HepG2 (cell line): ENCODE measurements around the gene LSM10. TPM values are rescaled to one million over a fixed set of nuclear protein-coding genes. Genes with fewer than 3 reads are reported as not detected.
A peak's percentile ranks its signal among the peaks of the same experiment; 100 is the strongest.

Experiments
- ATM ChIP-seq: fragments of 450-650 bp; IDR thresholded peaks from 2 replicates; pipeline ENCODE4 v1.7.1; 2017; ENCODE audit warnings: mild to moderate bottlenecking, borderline replicate concordance
- DRAP1 ChIP-seq: IDR thresholded peaks from 2 replicates; pipeline ENCODE4 v1.6.1; 2016; ENCODE audit warnings: missing genetic modification reagents, missing compliant biosample characterization
- HMGXB3 ChIP-seq: sonication (generic); formaldehyde crosslinking; IDR thresholded peaks from 2 replicates; pipeline ENCODE4 v1.4.0; 2020; ENCODE audit warnings: missing genetic modification reagents, borderline replicate concordance
- HNF4A ChIP-seq: sonication (generic); formaldehyde crosslinking; IDR thresholded peaks from 2 replicates; pipeline ENCODE4 v1.4.0; 2020; ENCODE audit warnings: missing genetic modification reagents
- IRF9 ChIP-seq: sonication (generic); formaldehyde crosslinking; IDR thresholded peaks from 2 replicates; pipeline ENCODE4 v1.8.0; 2022; ENCODE audit warnings: missing genetic modification reagents, mild to moderate bottlenecking, borderline replicate concordance
- MATR3 ChIP-seq: sonication (generic); formaldehyde crosslinking; IDR thresholded peaks from 2 replicates; pipeline ENCODE4 v1.4.0; 2020; ENCODE audit warnings: missing genetic modification reagents
- NFKBIZ ChIP-seq: IDR thresholded peaks from 2 replicates; pipeline ENCODE4 v1.6.1; 2018; ENCODE audit warnings: missing genetic modification reagents, missing compliant biosample characterization
- RBFOX2 ChIP-seq: fragments of 200-400 bp; formaldehyde crosslinking; IDR thresholded peaks from 2 replicates; pipeline ENCODE4 v1.6.1; 2017; ENCODE audit warnings: low read depth, mild to moderate bottlenecking, low read length
- SMARCE1 ChIP-seq: fragments of 450-650 bp; IDR thresholded peaks from 2 replicates; pipeline ENCODE4 v1.6.1; 2017; ENCODE audit warnings: borderline replicate concordance
- SPEN ChIP-seq: sonication (generic); formaldehyde crosslinking; IDR thresholded peaks from 2 replicates; pipeline ENCODE4 v1.5.1; 2020; ENCODE audit warnings: low read depth, mild to moderate bottlenecking, missing genetic modification reagents
- ZBTB20 ChIP-seq: sonication (generic); formaldehyde crosslinking; IDR thresholded peaks from 2 replicates; pipeline ENCODE4 v1.8.1; 2023; ENCODE audit warnings: missing genetic modification reagents, low read depth, mild to moderate bottlenecking, borderline replicate concordance
- ZNF121 ChIP-seq: sonication (generic); formaldehyde crosslinking; IDR thresholded peaks from 2 replicates; pipeline ENCODE4 v1.5.0; 2020; ENCODE audit warnings: mild to moderate bottlenecking, missing genetic modification reagents
- ZNF34 ChIP-seq: sonication (generic); formaldehyde crosslinking; IDR thresholded peaks from 2 replicates; pipeline ENCODE4 v1.4.0; 2020; ENCODE audit warnings: mild to moderate bottlenecking, missing genetic modification reagents, borderline replicate concordance
- ZNF510 ChIP-seq: sonication (generic); formaldehyde crosslinking; IDR thresholded peaks from 2 replicates; pipeline ENCODE4 v1.4.0; 2020; ENCODE audit warnings: low read depth, mild to moderate bottlenecking, missing genetic modification reagents
- ZNF547 ChIP-seq: sonication (generic); formaldehyde crosslinking; IDR thresholded peaks from 2 replicates; pipeline ENCODE4 v1.5.1; 2020; ENCODE audit warnings: mild to moderate bottlenecking, missing genetic modification reagents
- ZNF562 ChIP-seq: sonication (generic); formaldehyde crosslinking; IDR thresholded peaks from 2 replicates; pipeline ENCODE4 v1.8.0; 2022; ENCODE audit warnings: missing genetic modification reagents, borderline replicate concordance
- ZNF609 ChIP-seq: sonication (generic); formaldehyde crosslinking; IDR thresholded peaks from 2 replicates; pipeline ENCODE4 v1.4.0; 2020; ENCODE audit warnings: mild to moderate bottlenecking, missing genetic modification reagents, borderline replicate concordance
- ZNF780A ChIP-seq: sonication (generic); formaldehyde crosslinking; IDR thresholded peaks from 2 replicates; pipeline ENCODE4 v1.8.0; 2022; ENCODE audit warnings: mild to moderate bottlenecking, missing genetic modification reagents, moderate library complexity
- polyA plus RNA-seq, 8 experiments: library from polyadenylated mRNA; depleted of rRNA in 3 of 8; stranded (reverse) in 7 of 8; unstranded in 1 of 8; fragments of >200 nt; fragmentation: Illumina TruSeq in 4 of 8; extraction: Trizol in 4 of 8; gene quantifications; 2 replicates each; pipeline versions ENCODE4 v1.2.1 to v1.2.3, GENCODE V29; 2011 to 2016; ENCODE audit warnings: low read depth in 4 of 8, missing spikeins in 1 of 8, mixed read lengths in 1 of 8; ENCODE audit not compliant: insufficient read depth in 1 of 8
- total RNA-seq, 5 experiments: library from RNA; depleted of rRNA; stranded (reverse); fragments of >200 nt; fragmentation: Illumina TruSeq; extraction: Trizol; gene quantifications; 2 replicates each; pipeline ENCODE4 v1.2.3, GENCODE V29; 2016; ENCODE audit warnings: low read depth in 1 of 5

Gene LSM10
- total and polyA plus RNA-seq, 2 of the 13 experiments (the other 11 are each of a cell fraction or from before 2014, with no cell fraction given), result 14.0 to 52.0 TPM

GRCh38 chr1:36385410-36386264 is 12.1 kb downstream of the LSM10 start, which contains the start of gene STK40 (continued):
- TF ChIP-seq MATR3 (CRISPR knock-in tag) (no peak), ZNF780A (CRISPR knock-in tag) (0 out of 2 replicates have a peak, but pooled peaks have one; percentile 36), SPEN (CRISPR knock-in tag) (peak; percentile 40; the same call in 1 of the 2 replicates), SMARCE1 (no peak), ZNF510 (CRISPR knock-in tag) (no peak), HMGXB3 (CRISPR knock-in tag) (peak; percentile 90; the same call in 1 of the 2 replicates), RBFOX2 (peak; percentile 81), ZNF34 (no peak), IRF9 (no peak), DRAP1 (CRISPR knock-in tag) (peak; percentile 46; the same call in 1 of the 2 replicates), NFKBIZ (CRISPR knock-in tag) (no peak), HNF4A (CRISPR knock-in tag) (peak; percentile 27; the same call in 1 of the 2 replicates), ZBTB20 (CRISPR knock-in tag) (0 out of 2 replicates have a peak, but pooled peaks have one; percentile 48), ZNF562 (CRISPR knock-in tag) (no peak), ZNF121 (CRISPR knock-in tag) (no peak), ATM (no peak), ZNF609 (CRISPR knock-in tag) (no peak), ZNF547 (no peak)
